K562 (cell line): Measurements from ENCODE around the gene SUSD3. TPM values are rescaled to one million over a fixed set of nuclear protein-coding genes. Genes with fewer than 3 reads are reported as not detected.

ENCODE experiments used
- BRD9 ChIP-seq: fragments of 450-650 bp; IDR thresholded peaks from 2 replicates; pipeline ENCODE4 v1.6.1; 2018; ENCODE audit warnings: low read depth; ENCODE audit not compliant: partially characterized antibody
- CBX5 ChIP-seq: IDR thresholded peaks from 2 replicates; pipeline ENCODE4 v1.6.1; 2014; ENCODE audit warnings: low read depth, borderline replicate concordance
- CTCF ChIP-seq, 3 experiments: IDR thresholded peaks in 2 of 3; conservative IDR thresholded peaks in 1 of 3; 2 replicates each; pipeline ENCODE4 v1.5.1; 2011 to 2012; ENCODE audit warnings: low read length in 3 of 3, mild to moderate bottlenecking in 3 of 3, control low read depth in 2 of 3, improper control_type of control experiment in 1 of 3, inconsistent platforms in 1 of 3, low read depth in 1 of 3, mixed read lengths in 1 of 3, moderate library complexity in 1 of 3; ENCODE audit not compliant: insufficient read depth in 2 of 3
- EGR1 ChIP-seq: fragments of 450-650 bp; conservative IDR thresholded peaks from 2 replicates; pipeline ENCODE4 v1.6.1; 2017; ENCODE audit warnings: mild to moderate bottlenecking
- FIP1L1 ChIP-seq: fragments of 200-400 bp; formaldehyde crosslinking; IDR thresholded peaks from 2 replicates; pipeline ENCODE4 v1.6.1; 2018; ENCODE audit warnings: mild to moderate bottlenecking, low read depth, low read length; ENCODE audit not compliant: poor library complexity, severe bottlenecking
- MEF2D ChIP-seq: conservative IDR thresholded peaks from 2 replicates; pipeline ENCODE4 v1.6.1; 2016; ENCODE audit warnings: low read depth, missing genetic modification characterization, missing compliant biosample characterization
- NCOA2 ChIP-seq, 2 experiments: fragments of 450-650 bp; IDR thresholded peaks; 2 replicates each; pipeline ENCODE4 v1.6.1; 2018; ENCODE audit warnings: mild to moderate bottlenecking in 2 of 2, moderate library complexity in 1 of 2; ENCODE audit not compliant: partially characterized antibody in 2 of 2
- PHF21A ChIP-seq: fragments of 450-650 bp; IDR thresholded peaks from 2 replicates; pipeline ENCODE4 v1.6.1; 2017; ENCODE audit warnings: low read depth, borderline replicate concordance
- PHTF2 ChIP-seq: fragments of 250-450 bp; sonication (Bioruptor Pico); IDR thresholded peaks from 2 replicates; pipeline ENCODE4 v1.5.0; 2021; ENCODE audit warnings: mild to moderate bottlenecking
- PTBP1 ChIP-seq: fragments of 200-400 bp; formaldehyde crosslinking; IDR thresholded peaks from 2 replicates; pipeline ENCODE4 v1.6.1; 2017; ENCODE audit warnings: low read depth, low read length
- RNF219 ChIP-seq: fragments of 250-450 bp; sonication (Bioruptor Pico); IDR thresholded peaks from 2 replicates; pipeline ENCODE4 v1.5.0; 2022; ENCODE audit warnings: mild to moderate bottlenecking
- SAFB ChIP-seq: fragments of 200-400 bp; formaldehyde crosslinking; IDR thresholded peaks from 2 replicates; pipeline ENCODE4 v1.6.1; 2017; ENCODE audit warnings: low read depth, low read length, borderline replicate concordance
- SIX5 ChIP-seq, 2 experiments: IDR thresholded peaks; 2 replicates each; pipeline ENCODE4 v1.6.1; 2011; ENCODE audit warnings: low read length in 2 of 2, borderline replicate concordance in 1 of 2, low read depth in 1 of 2, mild to moderate bottlenecking in 1 of 2, moderate library complexity in 1 of 2; ENCODE audit not compliant: insufficient read depth in 1 of 2
- SMAD4 ChIP-seq: fragments of 250-450 bp; sonication (Bioruptor Pico); conservative IDR thresholded peaks from 2 replicates; pipeline ENCODE4 v1.8.0; 2021; ENCODE audit warnings: inconsistent platforms, mild to moderate bottlenecking, moderate library complexity
- TCF3 ChIP-seq: sonication (generic); formaldehyde crosslinking; IDR thresholded peaks from 2 replicates; pipeline ENCODE4 v1.4.0; 2020; ENCODE audit warnings: mild to moderate bottlenecking, missing genetic modification reagents
- USF1 ChIP-seq: sonication (generic); formaldehyde crosslinking; IDR thresholded peaks from 2 replicates; pipeline ENCODE4 v1.9.0; 2022; ENCODE audit warnings: mild to moderate bottlenecking, missing genetic modification reagents
- YY1 ChIP-seq, 3 experiments: IDR thresholded peaks; 2 replicates each; pipeline ENCODE4 v1.6.1; 2011; ENCODE audit warnings: low read length in 2 of 3, mild to moderate bottlenecking in 2 of 3, moderate library complexity in 2 of 3, borderline replicate concordance in 1 of 3, control low read depth in 1 of 3, low read depth in 1 of 3; ENCODE audit not compliant: insufficient read depth in 3 of 3, insufficient replicate concordance in 2 of 3, control insufficient read depth in 1 of 3, insufficient read length in 1 of 3; ENCODE audit errors: extremely low read depth in 1 of 3
- ZFP36 ChIP-seq: fragments of 150-350 bp; IDR thresholded peaks from 2 replicates; pipeline ENCODE4 v1.6.1; 2018; ENCODE audit warnings: low read length, low read depth; ENCODE audit not compliant: partially characterized antibody
- ZFP91 ChIP-seq: sonication (generic); formaldehyde crosslinking; IDR thresholded peaks from 2 replicates; pipeline ENCODE4 v1.8.0; 2022; ENCODE audit warnings: mild to moderate bottlenecking, missing genetic modification reagents
- polyA plus RNA-seq, 8 experiments: library from polyadenylated mRNA; depleted of rRNA in 4 of 8; stranded (reverse) in 5 of 8; unstranded in 3 of 8; fragments of >200 nt; fragmentation: Nextera tagmentation in 2 of 8; fragmentation: Illumina TruSeq in 1 of 8; extraction: Ambion mirVana in 2 of 8; extraction: Trizol in 1 of 8; gene quantifications; 2 replicates each; pipeline versions ENCODE4 v1.2.1 to v1.2.3, GENCODE V29; 2011 to 2014; ENCODE audit warnings: inconsistent platforms in 1 of 8, missing spikeins in 1 of 8
- total RNA-seq, 7 experiments: library from RNA; depleted of rRNA in 6 of 7; stranded (reverse); fragments of >200 nt in 6 of 7; fragmentation: Illumina TruSeq in 2 of 7; extraction: Trizol in 2 of 7; gene quantifications; 2 replicates each; pipeline versions ENCODE4 v1.2.1 to v1.2.3, GENCODE V29; 2011 to 2021; ENCODE audit warnings: low replicate concordance in 1 of 7
- TF ChIP-seq, protein P1 (sequence below): sonication (generic); formaldehyde crosslinking; IDR thresholded peaks from 2 replicates; pipeline ENCODE4 v1.8.1; 2022; ENCODE audit warnings: missing genetic modification reagents

Gene SUSD3
- total and polyA plus RNA-seq, 9 of the 15 experiments (the other 6 are each of a cell fraction or from before 2014, with no cell fraction given): 1.3 to 21.7 (median 11.4) TPM

DNA sequence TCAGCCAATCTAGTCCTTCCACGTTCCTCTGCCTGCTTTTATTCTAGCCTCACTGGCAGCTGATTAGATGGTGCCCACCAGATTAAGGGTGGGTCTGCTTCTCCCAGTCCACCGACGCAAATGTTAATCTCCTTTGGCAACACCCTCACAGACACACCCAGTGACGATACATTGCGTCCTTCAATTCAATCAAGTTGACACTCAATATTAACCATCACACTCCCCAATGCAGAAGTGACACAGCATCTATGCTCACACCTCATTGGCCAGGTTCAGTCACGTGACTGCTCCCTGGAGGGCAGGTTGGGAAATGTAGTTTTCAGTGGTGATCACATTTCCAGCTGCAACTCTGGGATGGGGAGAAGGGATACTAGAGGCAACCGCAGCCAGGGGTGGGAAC is 13.0 kb downstream of the SUSD3 start (continued):
- TF ChIP-seq NCOA2 (IDR thresholded peaks at IDR 0.05; ENCODE audit: partially characterized antibody in 2 of 2): no peak
- TF ChIP-seq SMAD4 (CRISPR knock-in tag): no peak
- no peak for TF ChIP-seq ZFP91
- TF ChIP-seq PHF21A: no peak
- TF ChIP-seq BRD9: no peak
- no peak for TF ChIP-seq PHTF2 (CRISPR knock-in tag)
- no peak for TF ChIP-seq FIP1L1
- TF ChIP-seq SAFB: no peak
- TF ChIP-seq, protein P1, sequence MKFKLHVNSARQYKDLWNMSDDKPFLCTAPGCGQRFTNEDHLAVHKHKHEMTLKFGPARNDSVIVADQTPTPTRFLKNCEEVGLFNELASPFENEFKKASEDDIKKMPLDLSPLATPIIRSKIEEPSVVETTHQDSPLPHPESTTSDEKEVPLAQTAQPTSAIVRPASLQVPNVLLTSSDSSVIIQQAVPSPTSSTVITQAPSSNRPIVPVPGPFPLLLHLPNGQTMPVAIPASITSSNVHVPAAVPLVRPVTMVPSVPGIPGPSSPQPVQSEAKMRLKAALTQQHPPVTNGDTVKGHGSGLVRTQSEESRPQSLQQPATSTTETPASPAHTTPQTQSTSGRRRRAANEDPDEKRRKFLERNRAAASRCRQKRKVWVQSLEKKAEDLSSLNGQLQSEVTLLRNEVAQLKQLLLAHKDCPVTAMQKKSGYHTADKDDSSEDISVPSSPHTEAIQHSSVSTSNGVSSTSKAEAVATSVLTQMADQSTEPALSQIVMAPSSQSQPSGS: no peak
- TF ChIP-seq USF1 (CRISPR knock-in tag): peak; percentile 99
- TF ChIP-seq MEF2D (tag): no peak
- no peak for TF ChIP-seq PTBP1
- no peak for TF ChIP-seq CBX5
- TF ChIP-seq CTCF (IDR thresholded peaks at IDR 0.05 in 2 of 3, conservative IDR thresholded peaks at IDR 0.05 in 1 of 3; ENCODE audit: insufficient read depth in 2 of 3, low read depth in 1 of 3, low read length in 3 of 3): no peak
- no peak for TF ChIP-seq TCF3 (CRISPR knock-in tag)
- TF ChIP-seq YY1 (IDR thresholded peaks at IDR 0.05; ENCODE audit: borderline replicate concordance in 1 of 3, control insufficient read depth in 1 of 3, extremely low read depth in 1 of 3, insufficient read depth in 3 of 3, insufficient read length in 1 of 3, insufficient replicate concordance in 2 of 3, low read depth in 1 of 3, low read length in 2 of 3): no peak
- TF ChIP-seq RNF219 (CRISPR knock-in tag): no peak
- no peak for TF ChIP-seq ZFP36
- peak; percentile 44; the same call in 1 of the 2 replicates for TF ChIP-seq EGR1
- TF ChIP-seq SIX5 (IDR thresholded peaks at IDR 0.05; ENCODE audit: borderline replicate concordance in 1 of 2, insufficient read depth in 1 of 2, low read depth in 1 of 2, low read length in 2 of 2): peak; percentile 82 to 85
